Dedifferentiated amniotic fluid mesenchymal stem cell (primary cell): ENCODE results near the gene JRKL.
"Not testable (repeated sequence)": the region's sequence is repeated elsewhere in the genome, so short reads cannot be mapped to it uniquely, and the experiment has no call there.

ENCODE experiments used
- DNase-seq: peaks from one replicate; pipeline ENCODE4 v3.0.0-alpha.2; 2016; ENCODE audit errors: extremely low spot score

Gene JRKL

GRCh38 chr11:96393753-96394348 lies 4.0 kb downstream of the JRKL start:
- peak; percentile 70 for DNase-seq

- DNase-seq: no peak
Observed at GRCh38 chr11:96394773-96395172, 5.0 kb downstream of the JRKL start.

- DNase-seq: no peak
Observed at GRCh38 chr11:96396637-96397036, 6.8 kb downstream of the JRKL start.

GRCh38 chr11:96397863-96398262 lies 8.1 kb downstream of the JRKL start:
- DNase-seq: no peak

GRCh38 chr11:96400697-96401096 lies 10.9 kb downstream of the JRKL start:
- DNase-seq: no peak

- not testable (repeated sequence) for DNase-seq
Observed at GRCh38 chr11:96411412-96411811, 21.6 kb downstream of the JRKL start.

GRCh38 chr11:96412761-96413381 lies 23.1 kb downstream of the JRKL start:
- DNase-seq: no peak

- DNase-seq: no peak
Observed at GRCh38 chr11:96413408-96413807, 23.6 kb downstream of the JRKL start.

GRCh38 chr11:96424693-96425092 lies 34.9 kb downstream of the JRKL start:
- DNase-seq: peak; percentile 54

GRCh38 chr11:96430668-96431067 lies 40.9 kb downstream of the JRKL start:
- DNase-seq: no peak

GRCh38 chr11:96432654-96433053 lies 42.8 kb downstream of the JRKL start:
- not testable (repeated sequence) for DNase-seq
